Endodermal cell (in vitro differentiated cells): ENCODE results near the gene PINK1. TPM values are rescaled to one million over a fixed set of nuclear protein-coding genes. Genes with fewer than 3 reads are reported as not detected.

Experiments used
- DNase-seq: peaks from one replicate; pipeline ENCODE4 v3.0.0-alpha.2; 2017
- H3K27ac ChIP-seq: 2 replicates; pipeline ENCODE4 v1.5.1; 2013; ENCODE audit warnings: mild to moderate bottlenecking, low read depth, low read length, moderate library complexity
- H3K27me3 ChIP-seq: 2 replicates; pipeline ENCODE4 v1.6.1; 2013; ENCODE audit warnings: mild to moderate bottlenecking, low read length, moderate library complexity; ENCODE audit not compliant: insufficient read depth, control insufficient read depth, poor library complexity, severe bottlenecking
- H3K36me3 ChIP-seq: 2 replicates; pipeline ENCODE4 v1.7.0; 2013; ENCODE audit warnings: mild to moderate bottlenecking, low read length, moderate library complexity; ENCODE audit not compliant: control insufficient read depth, insufficient read depth
- H3K4me1 ChIP-seq: one replicate; pipeline ENCODE4 v1.7.0; 2013; ENCODE audit warnings: low read length; ENCODE audit not compliant: control insufficient read depth, insufficient read depth
- H3K4me3 ChIP-seq: 2 replicates; pipeline ENCODE4 v1.5.1; 2013; ENCODE audit warnings: mild to moderate bottlenecking, low read length, moderate library complexity
- H3K9ac ChIP-seq: 2 replicates; pipeline ENCODE4 v1.6.1; 2013; ENCODE audit warnings: mild to moderate bottlenecking, low read length, moderate library complexity; ENCODE audit not compliant: poor library complexity, severe bottlenecking; ENCODE audit errors: extremely low read depth
- H3K9me3 ChIP-seq: 2 replicates; pipeline ENCODE4 v1.6.1; 2013; ENCODE audit warnings: mild to moderate bottlenecking, low read length, moderate library complexity; ENCODE audit not compliant: control insufficient read depth
- H3K27ac Mint-ChIP-seq: 2 replicates; pipeline ENCODE4 v1.8.0; 2020; ENCODE audit warnings: mixed read lengths
- H3K27me3 Mint-ChIP-seq: 2 replicates; pipeline ENCODE4 v1.8.0; 2021; ENCODE audit warnings: mild to moderate bottlenecking, mixed read lengths; ENCODE audit not compliant: insufficient read depth
- H3K36me3 Mint-ChIP-seq: 2 replicates; pipeline ENCODE4 v1.8.0; 2020; ENCODE audit warnings: low read depth, mixed read lengths
- H3K4me1 Mint-ChIP-seq: 2 replicates; pipeline ENCODE4 v1.8.0; 2020; ENCODE audit warnings: mixed read lengths
- H3K4me3 Mint-ChIP-seq: 2 replicates; pipeline ENCODE4 v1.8.0; 2020; ENCODE audit warnings: mild to moderate bottlenecking, moderate library complexity, mixed read lengths
- H3K9me3 Mint-ChIP-seq: 2 replicates; pipeline ENCODE4 v1.8.0; 2020; ENCODE audit warnings: mild to moderate bottlenecking, mixed read lengths
- CTCF ChIP-seq: fragments of 200-600 bp; sonication (generic); conservative IDR thresholded peaks from 2 replicates; pipeline ENCODE4 v1.5.0; 2021; ENCODE audit warnings: antibody characterized with exemption, mild to moderate bottlenecking
- WGBS, 2 experiments: methylation state at CpG; one replicate each; pipeline versions ENCODE4 v1.1.5 to v1.1.7; 2013; ENCODE audit warnings: missing lambda C conversion rate in 2 of 2, mixed read lengths in 1 of 2; ENCODE audit not compliant: insufficient coverage in 1 of 2, insufficient read length in 1 of 2; 5-methylcytosine and 5-hydroxymethylcytosine counted together
- total RNA-seq, 2 donors: library from RNA; stranded (reverse); fragmentation: NEBNext Ultra II Directional in 1 of 2; extraction: Animal tissue kit (Norgen Biotek cat#: 25700) in 1 of 2; gene quantifications; 2 replicates in 1 of 2; 3 replicates in 1 of 2; pipeline ENCODE4 v1.2.1, GENCODE V29; 2021

Gene PINK1
- total RNA-seq, 2 donors from 2014 or later = 26.3 to 27.7 TPM

GRCh38 chr1:20684050-20684620, 50.9 kb downstream of the PINK1 start:
- no peak overlapping the region for H3K9ac ChIP-seq
- no peak overlapping the region for H3K4me3 ChIP-seq
- Mint-ChIP-seq H3K27me3 (no peaks in the 10 kb centered on the region), H3K4me3 (no peak overlapping the region), H3K4me1 (peaks cover 6% of the 10 kb centered on the region), H3K27ac (no peak overlapping the region), H3K9me3 (no peaks in the 10 kb centered on the region), H3K36me3 (peaks cover 3% of the 10 kb centered on the region)
- H3K9me3 ChIP-seq = no peaks in the 10 kb centered on the region
- WGBS, 2 experiments = 88 to 95% methylated on average over 8 to 13 of the region's 13 CpGs
- DNase-seq = no peak
- H3K27ac ChIP-seq = no peak overlapping the region
- no peaks in the 10 kb centered on the region for H3K36me3 ChIP-seq
- no peaks in the 10 kb centered on the region for H3K27me3 ChIP-seq
- no peak for TF ChIP-seq CTCF
- no peaks in the 10 kb centered on the region for H3K4me1 ChIP-seq

GRCh38 chr1:20684651-20685050, 51.4 kb downstream of the PINK1 start:
- Mint-ChIP-seq H3K4me1 (peaks cover 6% of the 10 kb centered on the region), H3K27ac (peak overlapping the region; percentile 62), H3K27me3 (no peaks in the 10 kb centered on the region), H3K9me3 (no peaks in the 10 kb centered on the region), H3K36me3 (peaks cover 3% of the 10 kb centered on the region), H3K4me3 (no peak overlapping the region)
- no peaks in the 10 kb centered on the region for H3K4me1 ChIP-seq
- no peak overlapping the region for H3K4me3 ChIP-seq
- H3K36me3 ChIP-seq = no peaks in the 10 kb centered on the region
- 91 to 97% methylated on average over 6 to 14 of the region's 14 CpGs for WGBS, 2 experiments
- H3K9ac ChIP-seq = no peak overlapping the region
- TF ChIP-seq CTCF = no peak
- no peaks in the 10 kb centered on the region for H3K27me3 ChIP-seq
- DNase-seq = no peak
- H3K27ac ChIP-seq = no peak overlapping the region
- H3K9me3 ChIP-seq = no peaks in the 10 kb centered on the region

GRCh38 chr1:20685099-20685662, 51.9 kb downstream of the PINK1 start:
- Histone ChIP-seq H3K27me3 (no peaks in the 10 kb centered on the region), H3K4me3 (no peak overlapping the region), H3K36me3 (no peaks in the 10 kb centered on the region), H3K27ac (no peak overlapping the region), H3K9ac (no peak overlapping the region), H3K4me1 (no peaks in the 10 kb centered on the region), H3K9me3 (no peaks in the 10 kb centered on the region)
- WGBS, 2 experiments = 93 to 96% methylated on average over 14 to 20 of the region's 21 CpGs
- Mint-ChIP-seq H3K4me1 (peaks cover 6% of the 10 kb centered on the region), H3K36me3 (peaks cover 3% of the 10 kb centered on the region), H3K27ac (peak overlapping the region; percentile 62), H3K27me3 (no peaks in the 10 kb centered on the region), H3K9me3 (no peaks in the 10 kb centered on the region), H3K4me3 (no peak overlapping the region)
- no peak for DNase-seq
- TF ChIP-seq CTCF = no peak
